SK-N-SH treated with all-trans-retinoic acid at 6 μM for 48 hours (cell line): ENCODE results near the gene NEU4.

ENCODE experiments used
- ATAC-seq: fragments of 200-7000 bp; cut with Tn5 transposase; 3 replicates; pipeline ENCODE4 v1.9.1; 2020; ENCODE audit warnings: mild to moderate bottlenecking, moderate library complexity
- CREB5 ChIP-seq: fragments of 250-450 bp; sonication (Bioruptor Pico); IDR thresholded peaks from 2 replicates; pipeline ENCODE4 v1.5.1; 2020; ENCODE audit warnings: low read depth, mild to moderate bottlenecking, moderate library complexity
- CSDC2 ChIP-seq: fragments of 250-450 bp; sonication (Bioruptor Pico); IDR thresholded peaks from 2 replicates; pipeline ENCODE4 v1.5.0; 2020; ENCODE audit warnings: mild to moderate bottlenecking, moderate library complexity
- CSRNP3 ChIP-seq: fragments of 250-450 bp; sonication (Bioruptor Pico); IDR thresholded peaks from 2 replicates; pipeline ENCODE4 v1.5.1; 2021; ENCODE audit warnings: mild to moderate bottlenecking, moderate library complexity
- ESRRG ChIP-seq: fragments of 250-450 bp; sonication (Bioruptor Pico); IDR thresholded peaks from 2 replicates; pipeline ENCODE4 v1.6.1; 2021; ENCODE audit warnings: mild to moderate bottlenecking
- GLIS3 ChIP-seq: fragments of 250-450 bp; sonication (Bioruptor Pico); IDR thresholded peaks from 2 replicates; pipeline ENCODE4 v1.5.0; 2020; ENCODE audit warnings: mild to moderate bottlenecking, moderate library complexity
- PATZ1 ChIP-seq: fragments of 250-450 bp; sonication (Bioruptor Pico); IDR thresholded peaks from 2 replicates; pipeline ENCODE4 v1.8.0; 2020; ENCODE audit warnings: mild to moderate bottlenecking, moderate library complexity, borderline replicate concordance
- RARB ChIP-seq: fragments of 250-450 bp; sonication (Bioruptor Pico); IDR thresholded peaks from 2 replicates; pipeline ENCODE4 v1.8.0; 2021; ENCODE audit warnings: mild to moderate bottlenecking, moderate library complexity
- SNAI2 ChIP-seq: fragments of 250-450 bp; sonication (Bioruptor Pico); IDR thresholded peaks from 2 replicates; pipeline ENCODE4 v1.5.0; 2020; ENCODE audit warnings: mild to moderate bottlenecking, moderate library complexity
- TCF4 ChIP-seq: fragments of 250-450 bp; sonication (Bioruptor Pico); IDR thresholded peaks from 2 replicates; pipeline ENCODE4 v1.8.0; 2021; ENCODE audit warnings: mild to moderate bottlenecking, moderate library complexity, borderline replicate concordance
- ZC3H10 ChIP-seq: fragments of 250-450 bp; sonication (Bioruptor Pico); IDR thresholded peaks from 2 replicates; pipeline ENCODE4 v1.5.1; 2021; ENCODE audit warnings: mild to moderate bottlenecking, moderate library complexity
- ZFP3 ChIP-seq: fragments of 250-450 bp; sonication (Bioruptor Pico); IDR thresholded peaks from 2 replicates; pipeline ENCODE4 v1.5.0; 2020; ENCODE audit warnings: mild to moderate bottlenecking, moderate library complexity
- ZFP30 ChIP-seq: fragments of 450-650 bp; formaldehyde crosslinking; IDR thresholded peaks from 2 replicates; pipeline ENCODE4 v1.5.0; 2022; ENCODE audit warnings: mild to moderate bottlenecking, moderate library complexity
- ZNF565 ChIP-seq: fragments of 450-650 bp; formaldehyde crosslinking; conservative IDR thresholded peaks from 2 replicates; pipeline ENCODE4 v1.5.0; 2020; ENCODE audit warnings: low read depth, mild to moderate bottlenecking, moderate library complexity

NEU4 gene

GRCh38 chr2:241844831-241845578 is 36.0 kb downstream of the NEU4 start:
- no peak for ATAC-seq
- TF ChIP-seq ZFP3 (CRISPR knock-in tag) (no peak), PATZ1 (CRISPR knock-in tag) (no peak), ESRRG (CRISPR knock-in tag) (no peak), CSDC2 (CRISPR knock-in tag) (no peak), GLIS3 (no peak), SNAI2 (CRISPR knock-in tag) (no peak), CSRNP3 (no peak)

GRCh38 chr2:241846406-241846805 is 37.4 kb downstream of the NEU4 start:
- no peak for ATAC-seq
- no peak for TF ChIP-seq PATZ1 (CRISPR knock-in tag)
- TF ChIP-seq TCF4 (CRISPR knock-in tag), result no peak
- no peak for TF ChIP-seq SNAI2 (CRISPR knock-in tag)
- TF ChIP-seq CSRNP3, result no peak
- no peak for TF ChIP-seq ESRRG (CRISPR knock-in tag)
- no peak for TF ChIP-seq ZNF565 (CRISPR knock-in tag)
- TF ChIP-seq CREB5 (CRISPR knock-in tag), result no peak

GRCh38 chr2:241848761-241849615 is 40.0 kb downstream of the NEU4 start:
- ATAC-seq, result no peak
- TF ChIP-seq ESRRG (CRISPR knock-in tag) (no peak), ZNF565 (CRISPR knock-in tag) (no peak), PATZ1 (CRISPR knock-in tag) (no peak), TCF4 (CRISPR knock-in tag) (no peak), ZFP30 (CRISPR knock-in tag) (no peak), CREB5 (CRISPR knock-in tag) (no peak), RARB (CRISPR knock-in tag) (no peak), GLIS3 (no peak), ZC3H10 (CRISPR knock-in tag) (no peak)
